ENCODE results near the gene PACS2.

PACS2 gene

DNA sequence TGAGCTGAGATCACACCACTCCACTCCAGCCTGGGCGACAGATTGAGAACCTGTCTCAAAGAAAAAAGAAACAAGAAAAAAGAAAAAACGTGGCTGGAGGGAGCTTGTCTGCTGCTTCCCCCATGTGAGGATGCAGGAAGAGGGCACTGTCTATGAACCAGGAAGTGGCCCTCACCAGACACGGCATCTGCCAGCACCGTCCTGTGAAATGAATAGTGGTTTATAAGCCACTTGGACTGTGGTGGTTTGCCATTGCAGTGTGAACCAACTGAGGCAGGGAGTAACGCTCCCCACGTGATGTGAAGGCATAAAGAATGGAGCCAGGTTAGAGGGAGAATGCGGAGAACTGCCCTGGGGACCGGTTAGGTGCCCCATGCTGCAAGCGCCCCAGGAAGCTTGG is 9.2 kb upstream of the PACS2 start:
- H3K27me3 ChIP-seq: no peaks in the 10 kb centered on the region
- DNase-seq: no peak
- H3K4me1 ChIP-seq: no peaks in the 10 kb centered on the region
- H3K4me3 ChIP-seq (ENCODE audit: low read depth, low read length): no peak overlapping the region
- H3K9me3 ChIP-seq: no peaks in the 10 kb centered on the region; the same call in 1 of the 2 replicates
- H3K36me3 ChIP-seq: no peaks in the 10 kb centered on the region
- TF ChIP-seq, protein P1, sequence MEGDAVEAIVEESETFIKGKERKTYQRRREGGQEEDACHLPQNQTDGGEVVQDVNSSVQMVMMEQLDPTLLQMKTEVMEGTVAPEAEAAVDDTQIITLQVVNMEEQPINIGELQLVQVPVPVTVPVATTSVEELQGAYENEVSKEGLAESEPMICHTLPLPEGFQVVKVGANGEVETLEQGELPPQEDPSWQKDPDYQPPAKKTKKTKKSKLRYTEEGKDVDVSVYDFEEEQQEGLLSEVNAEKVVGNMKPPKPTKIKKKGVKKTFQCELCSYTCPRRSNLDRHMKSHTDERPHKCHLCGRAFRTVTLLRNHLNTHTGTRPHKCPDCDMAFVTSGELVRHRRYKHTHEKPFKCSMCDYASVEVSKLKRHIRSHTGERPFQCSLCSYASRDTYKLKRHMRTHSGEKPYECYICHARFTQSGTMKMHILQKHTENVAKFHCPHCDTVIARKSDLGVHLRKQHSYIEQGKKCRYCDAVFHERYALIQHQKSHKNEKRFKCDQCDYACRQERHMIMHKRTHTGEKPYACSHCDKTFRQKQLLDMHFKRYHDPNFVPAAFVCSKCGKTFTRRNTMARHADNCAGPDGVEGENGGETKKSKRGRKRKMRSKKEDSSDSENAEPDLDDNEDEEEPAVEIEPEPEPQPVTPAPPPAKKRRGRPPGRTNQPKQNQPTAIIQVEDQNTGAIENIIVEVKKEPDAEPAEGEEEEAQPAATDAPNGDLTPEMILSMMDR (IDR thresholded peaks at IDR 0.05; ENCODE audit: low read depth, low read length): no peak

DNA sequence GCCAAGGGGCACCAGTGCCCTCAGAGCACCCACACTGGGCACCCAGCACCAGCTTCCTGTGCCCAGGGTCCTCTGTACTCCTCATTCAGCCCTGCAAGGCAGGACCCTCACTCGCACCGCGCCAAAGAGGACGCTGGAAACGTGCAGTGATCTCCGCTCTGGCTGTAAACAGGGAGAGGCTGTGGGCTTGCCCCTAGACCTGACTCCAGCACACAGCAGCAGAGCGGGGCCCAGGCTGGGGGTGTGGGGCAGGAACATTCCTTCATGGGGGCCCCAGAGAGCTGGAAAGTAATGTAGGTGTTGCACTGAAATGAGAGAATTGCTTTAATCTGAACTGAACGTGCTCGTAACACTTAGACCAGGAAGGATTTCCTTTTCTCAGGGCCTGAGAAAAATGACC is 8.8 kb upstream of the PACS2 start:
- H3K27me3 ChIP-seq: no peaks in the 10 kb centered on the region
- DNase-seq: no peak
- H3K36me3 ChIP-seq: no peaks in the 10 kb centered on the region
- H3K9me3 ChIP-seq: no peaks in the 10 kb centered on the region; the same call in 1 of the 2 replicates
- no peak overlapping the region for H3K4me3 ChIP-seq (ENCODE audit: low read depth, low read length)
- TF ChIP-seq, protein P1 (IDR thresholded peaks at IDR 0.05; ENCODE audit: low read depth, low read length): no peak
- no peaks in the 10 kb centered on the region for H3K4me1 ChIP-seq

DNA sequence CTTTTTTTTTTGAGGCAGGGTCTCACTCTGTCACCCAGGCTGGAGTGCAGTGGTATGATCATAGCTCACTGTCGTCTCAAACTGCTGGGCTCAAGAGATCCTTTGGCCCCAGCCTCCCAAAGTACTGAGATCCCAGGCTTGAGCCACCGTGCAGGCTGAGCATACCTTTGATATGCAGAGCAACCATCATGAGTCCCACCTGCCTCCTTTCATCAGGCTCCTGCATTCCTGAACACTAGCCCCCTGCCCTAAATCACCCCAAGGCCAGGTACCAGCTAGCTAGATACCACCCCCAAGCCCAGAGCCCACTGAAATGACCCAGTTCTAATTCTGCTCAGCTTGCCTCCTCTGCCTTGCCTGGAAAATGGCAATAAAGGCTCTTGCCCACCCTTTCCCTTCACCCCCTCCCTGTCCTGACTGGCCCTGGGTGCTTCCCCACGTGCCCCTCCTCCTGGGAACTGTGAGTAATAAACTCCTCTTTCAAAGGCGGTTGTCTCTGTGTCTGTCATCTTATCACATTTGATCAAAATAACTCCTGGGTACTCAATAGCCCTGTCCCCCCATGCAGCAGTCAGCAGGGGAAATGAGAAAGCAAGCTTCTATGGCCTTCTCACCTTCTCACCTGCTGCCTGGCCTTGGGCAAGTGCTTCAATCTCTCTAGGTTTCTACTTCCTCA is 7.4 kb upstream of the PACS2 start:
- Histone ChIP-seq H3K36me3 (no peaks in the 10 kb centered on the region), H3K27me3 (no peaks in the 10 kb centered on the region), H3K4me3 (ENCODE audit: low read depth, low read length) (no peak overlapping the region), H3K4me1 (no peaks in the 10 kb centered on the region), H3K9me3 (no peaks in the 10 kb centered on the region; the same call in 1 of the 2 replicates)
- DNase-seq: no peak
- TF ChIP-seq, protein P1 (IDR thresholded peaks at IDR 0.05; ENCODE audit: low read depth, low read length): no peak

DNA sequence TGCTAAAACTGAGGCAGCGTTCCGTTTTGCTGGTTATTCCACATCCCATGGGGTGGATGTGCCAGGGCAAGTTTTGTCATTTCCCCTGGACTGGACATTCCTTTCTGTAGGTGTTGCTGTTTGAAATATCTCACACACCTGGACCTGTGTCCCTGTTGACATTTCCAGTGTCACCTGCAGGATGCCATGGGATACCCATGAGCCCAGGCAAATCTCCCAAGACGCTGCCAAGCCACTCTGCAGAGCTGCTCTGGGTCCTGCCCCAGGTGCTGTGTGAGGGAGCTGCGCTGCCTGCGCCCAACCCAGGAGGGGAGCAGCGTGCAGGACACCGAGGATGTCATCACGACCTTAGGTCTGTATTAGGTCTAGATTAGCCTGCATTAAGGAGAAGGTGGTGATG is 5.2 kb upstream of the PACS2 start:
- DNase-seq: no peak
- TF ChIP-seq, protein P1 (IDR thresholded peaks at IDR 0.05; ENCODE audit: low read depth, low read length): no peak
- Histone ChIP-seq H3K9me3 (no peaks in the 10 kb centered on the region; the same call in 1 of the 2 replicates), H3K36me3 (no peaks in the 10 kb centered on the region), H3K4me3 (ENCODE audit: low read depth, low read length) (no peak overlapping the region), H3K27me3 (no peaks in the 10 kb centered on the region), H3K4me1 (peaks cover 5% of the 10 kb centered on the region; the same call in 1 of the 2 replicates)

DNA sequence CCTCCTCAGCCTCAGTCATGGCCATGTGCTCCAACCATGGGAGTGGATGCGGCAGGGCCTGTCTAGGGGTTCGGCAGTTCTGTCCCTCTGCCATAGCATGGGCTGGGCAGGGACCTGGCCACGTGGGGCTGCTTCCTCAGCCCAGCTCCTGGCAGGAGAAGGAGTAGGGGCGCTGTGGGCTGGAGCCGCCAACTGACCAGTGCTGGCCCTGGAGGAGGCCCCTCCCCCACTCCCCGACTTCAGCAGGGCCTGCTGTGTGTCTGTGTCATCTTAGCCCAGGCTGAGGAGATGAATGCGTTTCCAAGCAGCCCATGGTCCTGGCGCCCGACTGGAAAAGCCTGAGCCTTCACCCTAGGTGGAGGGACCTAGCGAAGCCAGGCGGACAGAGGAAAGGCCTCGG is 2.7 kb upstream of the PACS2 start:
- Histone ChIP-seq H3K27me3 (no peaks in the 10 kb centered on the region), H3K4me3 (ENCODE audit: low read depth, low read length) (no peak overlapping the region), H3K36me3 (no peaks in the 10 kb centered on the region), H3K4me1 (peaks cover 5% of the 10 kb centered on the region; the same call in 1 of the 2 replicates), H3K9me3 (no peaks in the 10 kb centered on the region; the same call in 1 of the 2 replicates)
- no peak for DNase-seq
- TF ChIP-seq, protein P1 (IDR thresholded peaks at IDR 0.05; ENCODE audit: low read depth, low read length): no peak

DNA sequence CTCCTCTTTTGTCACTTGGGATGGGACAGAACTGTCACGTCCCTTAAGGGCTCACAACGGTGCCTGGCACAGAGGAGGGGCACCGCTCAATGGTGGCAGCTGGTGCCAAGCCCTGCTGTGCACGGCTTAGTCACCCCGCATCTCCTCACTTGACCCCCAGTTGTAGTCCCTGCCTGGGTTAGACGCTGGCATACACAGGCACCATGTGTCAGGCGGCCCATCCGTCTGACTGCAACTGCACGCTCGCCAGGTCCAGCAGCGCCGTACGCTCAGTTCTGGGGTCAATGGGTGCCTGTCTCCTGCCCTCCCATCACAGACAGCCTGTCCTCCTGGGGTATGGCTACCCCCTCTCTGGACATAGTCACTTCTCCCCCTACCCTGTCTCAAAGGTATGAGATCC is 1.6 kb upstream of the PACS2 start:
- no peak for DNase-seq
- H3K9me3 ChIP-seq: no peaks in the 10 kb centered on the region
- peaks cover 5% of the 10 kb centered on the region; the same call in 1 of the 2 replicates for H3K4me1 ChIP-seq
- no peaks in the 10 kb centered on the region for H3K36me3 ChIP-seq
- no peak overlapping the region for H3K4me3 ChIP-seq (ENCODE audit: low read depth, low read length)
- H3K27me3 ChIP-seq: no peaks in the 10 kb centered on the region
- TF ChIP-seq, protein P1 (IDR thresholded peaks at IDR 0.05; ENCODE audit: low read depth, low read length): no peak
